ENCODE results near the gene ABITRAM.
A peak's percentile ranks its signal among the peaks of the same experiment; 100 is the strongest.

Gene ABITRAM

GRCh38 chr9:108933718-108934322 lies 380 bp upstream of the ABITRAM start, which contains the start of gene ELP1 (continued):
- TF ChIP-seq PRDM6 (tag by site-specific recombination; IDR thresholded peaks at IDR 0.05), result no peak
- TF ChIP-seq YY1 (tag by site-specific recombination; IDR thresholded peaks at IDR 0.05), result no peak
- peak; percentile 51; the same call in 1 of the 2 replicates for TF ChIP-seq ZXDB (tag by site-specific recombination; IDR thresholded peaks at IDR 0.05)
- TF ChIP-seq ZNF18 (tag by site-specific recombination; IDR thresholded peaks at IDR 0.05), result no peak
- no peak for TF ChIP-seq EGR2 (tag by site-specific recombination; IDR thresholded peaks at IDR 0.05; ENCODE audit: low read depth)
- TF ChIP-seq ZNF626 (tag by site-specific recombination; IDR thresholded peaks at IDR 0.05), result no peak
- TF ChIP-seq MYNN (tag by site-specific recombination; IDR thresholded peaks at IDR 0.05; ENCODE audit: borderline replicate concordance), result no peak
- no peak for TF ChIP-seq ZNF449 (tag by site-specific recombination; IDR thresholded peaks at IDR 0.05)
- TF ChIP-seq ZBTB8A (tag by site-specific recombination; IDR thresholded peaks at IDR 0.05), result peak; percentile 29
- no peak for TF ChIP-seq ZNF610 (tag by site-specific recombination; IDR thresholded peaks at IDR 0.05; ENCODE audit: borderline replicate concordance)
- no peak for TF ChIP-seq ZNF211 (tag by site-specific recombination; IDR thresholded peaks at IDR 0.05; ENCODE audit: low read depth)
- peak; percentile 96 for TF ChIP-seq PATZ1 (tag by site-specific recombination; IDR thresholded peaks at IDR 0.05)
- TF ChIP-seq ZNF169 (tag by site-specific recombination; IDR thresholded peaks at IDR 0.05), result no peak
- no peak for TF ChIP-seq ZNF148 (tag by site-specific recombination; IDR thresholded peaks at IDR 0.05; ENCODE audit: borderline replicate concordance)
- no peak for TF ChIP-seq ZNF280D (tag by site-specific recombination; IDR thresholded peaks at IDR 0.05)
- TF ChIP-seq ZNF785 (tag by site-specific recombination; IDR thresholded peaks at IDR 0.05), result no peak
- no peak for TF ChIP-seq TSHZ1 (tag by site-specific recombination; IDR thresholded peaks at IDR 0.05; ENCODE audit: borderline replicate concordance)
- no peak for TF ChIP-seq ZNF274 (IDR thresholded peaks at IDR 0.05; ENCODE audit: low read length)
- no peak for TF ChIP-seq ZNF274 (tag by site-specific recombination; IDR thresholded peaks at IDR 0.05; ENCODE audit: borderline replicate concordance)
- no peak for TF ChIP-seq ZNF830 (tag by site-specific recombination; IDR thresholded peaks at IDR 0.05; ENCODE audit: low read depth)
- no peak for TF ChIP-seq ZNF48 (tag by site-specific recombination; IDR thresholded peaks at IDR 0.05)
- TF ChIP-seq GLIS2 (tag by site-specific recombination; IDR thresholded peaks at IDR 0.05), result peak; percentile 58
- TF ChIP-seq GLI2 (tag by site-specific recombination; IDR thresholded peaks at IDR 0.05; ENCODE audit: borderline replicate concordance, low read depth), result no peak

Data from HEK293 (cell line).